Suprapubic skin (tissue), 4 donors: ENCODE results near the gene HIF3A.

Experiments
- CTCF ChIP-seq, 2 donors: fragments of 200-600 bp in 1 of 2; fragments of 450-650 bp in 1 of 2; sonication (generic) in 1 of 2; IDR thresholded peaks; one replicate each; pipeline ENCODE4 v1.5.1; 2016 to 2019; ENCODE audit warnings: antibody characterized with exemption in 2 of 2, mild to moderate bottlenecking in 1 of 2, moderate library complexity in 1 of 2
- EP300 ChIP-seq: sonication (generic); formaldehyde crosslinking; IDR thresholded peaks from one replicate; pipeline ENCODE4 v1.6.1; 2017; ENCODE audit warnings: antibody characterized with exemption
- POLR2A ChIP-seq, 2 donors: fragments of 450-650 bp; IDR thresholded peaks; one replicate each; pipeline ENCODE4 v1.6.1; 2017; ENCODE audit warnings: antibody characterized with exemption in 2 of 2, mild to moderate bottlenecking in 2 of 2, moderate library complexity in 2 of 2
- POLR2AphosphoS5 ChIP-seq, 3 donors: sonication (generic); formaldehyde crosslinking; IDR thresholded peaks; one replicate each; pipeline ENCODE4 v1.6.1; 2017; ENCODE audit warnings: antibody characterized with exemption in 3 of 3

- TF ChIP-seq EP300: no peak
- TF ChIP-seq CTCF (IDR thresholded peaks at IDR 0.05): no peak
- no peak for TF ChIP-seq POLR2AphosphoS5 (IDR thresholded peaks at IDR 0.05)
- no peak for TF ChIP-seq POLR2A (IDR thresholded peaks at IDR 0.05)
These were observed 71.3 kb downstream of the HIF3A start for GRCh38 chr19:46368116-46368515.
